GM12878 (cell line): ENCODE data around the gene PRKN. TPM values are rescaled to one million over a fixed set of nuclear protein-coding genes. Genes with fewer than 3 reads are reported as not detected.

Source experiments
- ATAC-seq: fragments of 200-7000 bp; cut with Tn5 transposase; 3 replicates; pipeline ENCODE4 v1.9.1; 2020; ENCODE audit warnings: mild to moderate bottlenecking, moderate library complexity
- BruUV-seq: library from RNA; stranded (reverse); fragments of 400-500 nt; replicated peaks from 2 replicates; lab custom pipeline; 2021; lab: Mats Ljungman, UMichigan
- CTCF ChIA-PET: fragments of 300-600 bp; sonication (Branson Sonifier 250); formaldehyde crosslinking; extraction: SDS; loops from one replicate; lab custom pipeline; 2021; ENCODE audit warnings: inconsistent platforms; lab: Yijun Ruan, JAX
- POLR2A ChIA-PET: fragments of 350-600 bp; formaldehyde crosslinking; extraction: SDS; loops from one replicate; lab custom pipeline; 2021; ENCODE audit warnings: inconsistent platforms; lab: Charles Lee
- RAD21 ChIA-PET: fragments of 300-600 bp; sonication (Branson Sonifier 250); formaldehyde crosslinking; loops from one replicate; lab custom pipeline; 2023; ENCODE audit warnings: antibody characterized with exemption; ENCODE audit not compliant: unreplicated experiment; lab: Charles Lee
- SMC1A ChIA-PET: fragments of 300-600 bp; sonication (Branson Sonifier 250); formaldehyde crosslinking; loops from one replicate; lab custom pipeline; 2023; ENCODE audit not compliant: unreplicated experiment, uncharacterized antibody; lab: Charles Lee
- DNase-seq: peaks from one replicate; pipeline ENCODE4 v3.0.0-alpha.2; 2011; ENCODE audit warnings: low read depth, low spot score
- FAIRE-seq: peaks from 3 replicates; lab custom pipeline; 2011; peaks lifted over from hg19 to GRCh38; lab: Jason Lieb, UNC
- H2AFZ ChIP-seq: 2 replicates; pipeline ENCODE4 v1.6.0; 2011; ENCODE audit warnings: low read depth, low read length, control low read depth; ENCODE audit not compliant: control insufficient read depth
- H3K27ac ChIP-seq: 2 replicates; pipeline ENCODE4 v1.5.1; 2011; ENCODE audit warnings: control low read depth; ENCODE audit not compliant: control insufficient read depth, insufficient read depth
- H3K27me3 ChIP-seq, 2 experiments: replicated peaks in 1 of 2; 2 replicates each; pipeline versions ENCODE4 v1.6.0 to v1.6.1; 2011; ENCODE audit warnings: low read length in 1 of 2; ENCODE audit not compliant: control insufficient read depth in 2 of 2, insufficient read depth in 2 of 2
- H3K36me3 ChIP-seq, 2 experiments: 2 replicates each; pipeline ENCODE4 v1.5.1; 2011; ENCODE audit warnings: low read length in 1 of 2; ENCODE audit not compliant: control insufficient read depth in 2 of 2, insufficient read depth in 2 of 2
- H3K4me1 ChIP-seq: 2 replicates; pipeline ENCODE4 v1.6.1; 2011; ENCODE audit warnings: mild to moderate bottlenecking, low read length, moderate library complexity, mixed read lengths; ENCODE audit not compliant: control insufficient read depth, insufficient read depth
- H3K4me2 ChIP-seq: 2 replicates; pipeline ENCODE4 v1.6.0; 2011; ENCODE audit warnings: control low read depth; ENCODE audit not compliant: control insufficient read depth, insufficient read depth
- H3K4me3 ChIP-seq: fragments of 200-600 bp; sonication (generic); 2 replicates; pipeline ENCODE4 v1.5.1; 2016
- H3K79me2 ChIP-seq: 2 replicates; pipeline ENCODE4 v1.6.0; 2011; ENCODE audit warnings: low read length; ENCODE audit not compliant: control insufficient read depth, insufficient read depth
- H3K9ac ChIP-seq: 2 replicates; pipeline ENCODE4 v1.8.0; 2011; ENCODE audit warnings: low read length, control low read depth, mixed read lengths; ENCODE audit not compliant: control insufficient read depth, insufficient read depth
- H3K9me3 ChIP-seq: replicated peaks from 3 replicates; pipeline ENCODE4 v1.5.1; 2011; ENCODE audit warnings: mild to moderate bottlenecking, low read length; ENCODE audit not compliant: control insufficient read depth, insufficient read depth
- H4K20me1 ChIP-seq: 2 replicates; pipeline ENCODE4 v1.6.0; 2011; ENCODE audit not compliant: control insufficient read depth, insufficient read depth
- DPF2 ChIP-seq: fragments of 450-650 bp; IDR thresholded peaks from 2 replicates; pipeline ENCODE4 v1.6.1; 2017; ENCODE audit warnings: mild to moderate bottlenecking
- ETV6 ChIP-seq, 2 experiments: fragments of 450-650 bp in 1 of 2; IDR thresholded peaks in 1 of 2; conservative IDR thresholded peaks in 1 of 2; 2 replicates each; pipeline ENCODE4 v1.6.1; 2014; ENCODE audit warnings: antibody characterized with exemption in 1 of 2, borderline replicate concordance in 1 of 2, low read depth in 1 of 2, mild to moderate bottlenecking in 1 of 2, moderate library complexity in 1 of 2
- JUND ChIP-seq: IDR thresholded peaks from 2 replicates; pipeline ENCODE4 v1.6.1; 2012; ENCODE audit warnings: low read depth, mild to moderate bottlenecking, low read length, improper control_type of control experiment, moderate library complexity
- NR2C2 ChIP-seq: IDR thresholded peaks from 2 replicates; pipeline ENCODE4 v1.6.1; 2011; ENCODE audit warnings: borderline replicate concordance, low read depth; ENCODE audit not compliant: control insufficient read depth, insufficient read length
- NRF1 ChIP-seq: conservative IDR thresholded peaks from 2 replicates; pipeline ENCODE4 v1.6.1; 2011; ENCODE audit warnings: mild to moderate bottlenecking, low read depth, low read length, improper control_type of control experiment
- RB1 ChIP-seq: fragments of 450-650 bp; formaldehyde crosslinking; IDR thresholded peaks from 2 replicates; pipeline ENCODE4 v1.6.1; 2017; ENCODE audit warnings: mild to moderate bottlenecking, borderline replicate concordance
- RCOR1 ChIP-seq: conservative IDR thresholded peaks from 2 replicates; pipeline ENCODE4 v1.6.1; 2012; ENCODE audit warnings: low read depth, low read length, improper control_type of control experiment
- TARDBP ChIP-seq: IDR thresholded peaks from 2 replicates; pipeline ENCODE4 v1.6.1; 2016; ENCODE audit warnings: borderline replicate concordance
- WGBS: methylation state at CpG from one replicate; pipeline ENCODE4 v1.1.6; 2016; ENCODE audit warnings: low lambda C conversion rate; ENCODE audit not compliant: insufficient replicate concordance, insufficient coverage; ENCODE audit errors: missing lambda C conversion rate; 5-methylcytosine and 5-hydroxymethylcytosine counted together
- in situ Hi-C: fragments of 300-500 bp; cut with MboI; formaldehyde crosslinking; loops from 9 replicates; pipeline ENCODE4 v1.14.3; 2018; ENCODE audit warnings: mixed read lengths
- intact Hi-C: fragments of 100-400 bp; cut with micrococcal nuclease; formaldehyde crosslinking; loops from one replicate; pipeline ENCODE4 v1.14.2; 2022; ENCODE audit not compliant: unreplicated experiment
- polyA plus RNA-seq, 11 experiments: library from polyadenylated mRNA; depleted of rRNA in 4 of 11; unstranded in 6 of 11; stranded (reverse) in 5 of 11; fragments of >200 nt; fragmentation: Nextera tagmentation in 4 of 11; fragmentation: Illumina TruSeq in 1 of 11; extraction: Ambion mirVana in 4 of 11; extraction: Trizol in 1 of 11; gene quantifications; 1 replicate in 1 of 11; 2 replicates in 10 of 11; pipeline versions ENCODE4 v1.2.1 to v1.2.3, GENCODE V29; 2011 to 2016; ENCODE audit warnings: inconsistent platforms in 2 of 11, missing spikeins in 2 of 11, low read depth in 1 of 11
- total RNA-seq, 4 experiments: library from RNA; depleted of rRNA in 3 of 4; stranded (reverse); fragments of >200 nt in 3 of 4; fragmentation: Illumina TruSeq in 1 of 4; extraction: Trizol in 1 of 4; gene quantifications; 2 replicates each; pipeline versions ENCODE4 v1.2.1 to v1.2.3, GENCODE V29; 2013 to 2021
- TF ChIP-seq, protein P1 (sequence below): IDR thresholded peaks from 2 replicates; pipeline ENCODE4 v1.6.1; 2011; ENCODE audit warnings: borderline replicate concordance, low read depth, mild to moderate bottlenecking, moderate library complexity, mixed read lengths, low read length; ENCODE audit not compliant: insufficient read depth; ENCODE audit errors: extremely low read length
- TF ChIP-seq, protein P2 (sequence below): fragments of 450-650 bp; IDR thresholded peaks from 2 replicates; pipeline ENCODE4 v1.6.1; 2016; ENCODE audit warnings: mild to moderate bottlenecking, moderate library complexity, borderline replicate concordance
- TF ChIP-seq, protein P3 (sequence below): fragments of 450-650 bp; conservative IDR thresholded peaks from 2 replicates; pipeline ENCODE4 v1.6.1; 2017; ENCODE audit warnings: mild to moderate bottlenecking, moderate library complexity
- TF ChIP-seq, protein P4 (sequence below): IDR thresholded peaks from 2 replicates; pipeline ENCODE4 v1.6.1; 2011; ENCODE audit warnings: borderline replicate concordance, low read depth, mild to moderate bottlenecking, moderate library complexity, low read length; ENCODE audit not compliant: insufficient read depth, poor library complexity, severe bottlenecking

Gene PRKN
- total and polyA plus RNA-seq, 10 of the 15 experiments (the other 5 are each of a cell fraction or from before 2014, with no cell fraction given): 0.06 to 0.09 TPM; not detected in 8

DNA sequence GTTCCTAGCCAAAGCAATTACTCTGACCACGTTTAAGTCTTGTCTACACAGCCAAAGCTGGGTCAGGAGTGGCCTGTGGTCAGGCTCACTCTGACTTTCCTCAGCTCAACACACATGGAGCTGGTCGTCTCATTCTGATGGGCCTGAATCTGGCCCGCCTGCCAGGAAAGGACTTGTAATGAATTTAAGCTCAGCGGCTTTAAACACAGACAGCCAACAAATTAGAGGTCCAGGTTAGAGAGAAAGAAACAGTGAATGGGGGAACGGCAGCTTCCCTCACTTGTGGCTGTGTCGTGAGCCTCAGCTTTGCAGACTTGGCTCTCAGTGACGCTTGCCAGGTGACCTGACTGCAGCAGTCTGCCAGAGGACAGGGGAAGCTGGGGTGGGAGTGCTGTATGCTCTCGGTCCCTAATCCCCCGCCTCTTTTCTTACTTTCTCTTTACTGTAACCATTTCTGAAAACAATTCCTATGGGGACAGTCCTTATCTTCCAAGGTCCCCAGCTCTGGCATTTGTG, 1331.8 kb downstream of the PRKN start (continued):
- TF ChIP-seq, protein P1, sequence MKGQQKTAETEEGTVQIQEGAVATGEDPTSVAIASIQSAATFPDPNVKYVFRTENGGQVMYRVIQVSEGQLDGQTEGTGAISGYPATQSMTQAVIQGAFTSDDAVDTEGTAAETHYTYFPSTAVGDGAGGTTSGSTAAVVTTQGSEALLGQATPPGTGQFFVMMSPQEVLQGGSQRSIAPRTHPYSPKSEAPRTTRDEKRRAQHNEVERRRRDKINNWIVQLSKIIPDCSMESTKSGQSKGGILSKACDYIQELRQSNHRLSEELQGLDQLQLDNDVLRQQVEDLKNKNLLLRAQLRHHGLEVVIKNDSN: no peak
- TF ChIP-seq, protein P2, sequence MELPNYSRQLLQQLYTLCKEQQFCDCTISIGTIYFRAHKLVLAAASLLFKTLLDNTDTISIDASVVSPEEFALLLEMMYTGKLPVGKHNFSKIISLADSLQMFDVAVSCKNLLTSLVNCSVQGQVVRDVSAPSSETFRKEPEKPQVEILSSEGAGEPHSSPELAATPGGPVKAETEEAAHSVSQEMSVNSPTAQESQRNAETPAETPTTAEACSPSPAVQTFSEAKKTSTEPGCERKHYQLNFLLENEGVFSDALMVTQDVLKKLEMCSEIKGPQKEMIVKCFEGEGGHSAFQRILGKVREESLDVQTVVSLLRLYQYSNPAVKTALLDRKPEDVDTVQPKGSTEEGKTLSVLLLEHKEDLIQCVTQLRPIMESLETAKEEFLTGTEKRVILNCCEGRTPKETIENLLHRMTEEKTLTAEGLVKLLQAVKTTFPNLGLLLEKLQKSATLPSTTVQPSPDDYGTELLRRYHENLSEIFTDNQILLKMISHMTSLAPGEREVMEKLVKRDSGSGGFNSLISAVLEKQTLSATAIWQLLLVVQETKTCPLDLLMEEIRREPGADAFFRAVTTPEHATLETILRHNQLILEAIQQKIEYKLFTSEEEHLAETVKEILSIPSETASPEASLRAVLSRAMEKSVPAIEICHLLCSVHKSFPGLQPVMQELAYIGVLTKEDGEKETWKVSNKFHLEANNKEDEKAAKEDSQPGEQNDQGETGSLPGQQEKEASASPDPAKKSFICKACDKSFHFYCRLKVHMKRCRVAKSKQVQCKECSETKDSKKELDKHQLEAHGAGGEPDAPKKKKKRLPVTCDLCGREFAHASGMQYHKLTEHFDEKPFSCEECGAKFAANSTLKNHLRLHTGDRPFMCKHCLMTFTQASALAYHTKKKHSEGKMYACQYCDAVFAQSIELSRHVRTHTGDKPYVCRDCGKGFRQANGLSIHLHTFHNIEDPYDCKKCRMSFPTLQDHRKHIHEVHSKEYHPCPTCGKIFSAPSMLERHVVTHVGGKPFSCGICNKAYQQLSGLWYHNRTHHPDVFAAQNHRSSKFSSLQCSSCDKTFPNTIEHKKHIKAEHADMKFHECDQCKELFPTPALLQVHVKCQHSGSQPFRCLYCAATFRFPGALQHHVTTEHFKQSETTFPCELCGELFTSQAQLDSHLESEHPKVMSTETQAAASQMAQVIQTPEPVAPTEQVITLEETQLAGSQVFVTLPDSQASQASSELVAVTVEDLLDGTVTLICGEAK: no peak

DNA sequence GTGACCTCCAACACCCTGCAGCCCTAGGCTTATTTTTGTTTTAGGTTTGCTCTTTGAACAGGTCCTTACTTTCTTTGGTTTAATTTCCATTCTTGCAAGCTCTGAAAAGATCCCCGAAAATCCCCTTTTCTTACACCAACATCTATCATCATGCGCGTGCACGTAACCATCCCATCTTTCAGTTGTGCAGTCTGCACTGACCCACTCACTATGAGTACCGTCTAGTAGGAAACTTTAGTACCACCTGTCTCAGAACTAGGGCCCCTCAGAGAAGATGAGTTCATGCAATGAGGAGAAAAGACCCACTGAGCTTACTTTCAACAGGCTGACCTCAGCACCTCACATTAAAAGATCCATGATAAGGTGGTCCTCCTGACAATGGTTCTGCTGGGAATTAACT, 1333.1 kb downstream of the PRKN start:
- Histone ChIP-seq H3K36me3 (no peaks in the 10 kb centered on the region), H3K9ac (no peak overlapping the region), H3K27me3 (no peaks in the 10 kb centered on the region; a peak in 1 of 4 replicates), H3K9me3 (no peaks in the 10 kb centered on the region), H3K79me2 (no peaks in the 10 kb centered on the region), H3K4me3 (no peak overlapping the region), H3K27ac (no peak overlapping the region), H3K4me2 (no peak overlapping the region), H2AFZ (no peak overlapping the region), H3K4me1 (no peaks in the 10 kb centered on the region; the same call in 1 of the 2 replicates), H4K20me1 (no peaks in the 10 kb centered on the region)
- WGBS: 70% methylated on average over 5 of the region's 5 CpGs
- RAD21 ChIA-PET: interaction anchor here (1.8 kb wide), 1 partner anchor 24 kb away, joined by 5 read pairs; no protein-coding TSS in a partner anchor
- TF ChIP-seq DPF2 (no peak), RCOR1 (no peak), NRF1 (no peak), TARDBP (no peak), NR2C2 (no peak), RB1 (no peak), JUND (no peak), ETV6 (conservative IDR thresholded peaks at IDR 0.05 in 1 of 2, IDR thresholded peaks at IDR 0.05 in 1 of 2; ENCODE audit: borderline replicate concordance in 1 of 2, low read depth in 1 of 2) (no peak)
- TF ChIP-seq, protein P3, sequence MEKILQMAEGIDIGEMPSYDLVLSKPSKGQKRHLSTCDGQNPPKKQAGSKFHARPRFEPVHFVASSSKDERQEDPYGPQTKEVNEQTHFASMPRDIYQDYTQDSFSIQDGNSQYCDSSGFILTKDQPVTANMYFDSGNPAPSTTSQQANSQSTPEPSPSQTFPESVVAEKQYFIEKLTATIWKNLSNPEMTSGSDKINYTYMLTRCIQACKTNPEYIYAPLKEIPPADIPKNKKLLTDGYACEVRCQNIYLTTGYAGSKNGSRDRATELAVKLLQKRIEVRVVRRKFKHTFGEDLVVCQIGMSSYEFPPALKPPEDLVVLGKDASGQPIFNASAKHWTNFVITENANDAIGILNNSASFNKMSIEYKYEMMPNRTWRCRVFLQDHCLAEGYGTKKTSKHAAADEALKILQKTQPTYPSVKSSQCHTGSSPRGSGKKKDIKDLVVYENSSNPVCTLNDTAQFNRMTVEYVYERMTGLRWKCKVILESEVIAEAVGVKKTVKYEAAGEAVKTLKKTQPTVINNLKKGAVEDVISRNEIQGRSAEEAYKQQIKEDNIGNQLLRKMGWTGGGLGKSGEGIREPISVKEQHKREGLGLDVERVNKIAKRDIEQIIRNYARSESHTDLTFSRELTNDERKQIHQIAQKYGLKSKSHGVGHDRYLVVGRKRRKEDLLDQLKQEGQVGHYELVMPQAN: no peak
- TF ChIP-seq, protein P4, sequence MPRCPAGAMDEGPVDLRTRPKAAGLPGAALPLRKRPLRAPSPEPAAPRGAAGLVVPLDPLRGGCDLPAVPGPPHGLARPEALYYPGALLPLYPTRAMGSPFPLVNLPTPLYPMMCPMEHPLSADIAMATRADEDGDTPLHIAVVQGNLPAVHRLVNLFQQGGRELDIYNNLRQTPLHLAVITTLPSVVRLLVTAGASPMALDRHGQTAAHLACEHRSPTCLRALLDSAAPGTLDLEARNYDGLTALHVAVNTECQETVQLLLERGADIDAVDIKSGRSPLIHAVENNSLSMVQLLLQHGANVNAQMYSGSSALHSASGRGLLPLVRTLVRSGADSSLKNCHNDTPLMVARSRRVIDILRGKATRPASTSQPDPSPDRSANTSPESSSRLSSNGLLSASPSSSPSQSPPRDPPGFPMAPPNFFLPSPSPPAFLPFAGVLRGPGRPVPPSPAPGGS: no peak
- ATAC-seq: no peak
- CTCF ChIA-PET: interaction anchor here (0.9 to 3.6 kb wide), 5 partner anchors 24 to 468 kb away, joined by 3 to 20 read pairs (median 5); no protein-coding TSS in a partner anchor
- POLR2A ChIA-PET: no interaction called here
- DNase-seq: no peak
- FAIRE-seq: no peak
- in situ Hi-C loops (loop anchor here (10.0 kb wide), 1 partner anchor 300 kb away; no protein-coding TSS in a partner anchor), intact Hi-C loops (no loop called here)
- SMC1A ChIA-PET: interaction anchor here (1.5 to 2.0 kb wide), 2 partner anchors 24 to 300 kb away, joined by 5 to 6 read pairs; no protein-coding TSS in a partner anchor
- BruUV-seq: no TSS peak
